NT2/D1 (cell line): Measurements from ENCODE around the gene PHLPP1.

Experiments used
- YY1 ChIP-seq: IDR thresholded peaks from 2 replicates; pipeline ENCODE4 v1.6.1; 2011; ENCODE audit not compliant: insufficient read length, insufficient read depth
- ZNF274 ChIP-seq: IDR thresholded peaks from 2 replicates; pipeline ENCODE4 v1.6.1; 2011; ENCODE audit warnings: mild to moderate bottlenecking, low read depth, low read length

DNA sequence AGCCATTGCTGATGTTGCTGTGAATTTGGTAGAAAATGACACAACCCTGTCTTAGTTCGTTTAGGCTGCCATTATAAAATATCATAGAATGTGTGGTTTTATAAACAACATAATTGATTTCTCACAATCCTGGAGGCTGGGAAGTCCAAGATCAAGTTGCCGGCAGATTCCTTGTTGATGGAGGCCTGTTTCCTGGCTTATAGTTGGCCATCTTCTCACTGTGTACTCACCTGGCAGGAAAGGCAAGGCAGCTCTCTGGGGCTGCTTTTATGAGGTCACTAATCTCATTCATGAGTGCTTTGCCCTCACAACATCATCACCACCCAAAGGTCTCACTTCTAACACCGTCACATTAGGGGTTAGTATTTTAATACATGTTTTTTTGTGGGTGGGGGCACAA lies 58.4 kb downstream of the PHLPP1 start:
- TF ChIP-seq ZNF274 (no peak), YY1 (no peak)
